COLO829 (cell line): ENCODE results near the gene RYR2.

ENCODE experiments used
- DNase-seq: peaks from one replicate; pipeline ENCODE4 v3.0.0; 2012; ENCODE audit warnings: low spot score

Gene RYR2

DNA sequence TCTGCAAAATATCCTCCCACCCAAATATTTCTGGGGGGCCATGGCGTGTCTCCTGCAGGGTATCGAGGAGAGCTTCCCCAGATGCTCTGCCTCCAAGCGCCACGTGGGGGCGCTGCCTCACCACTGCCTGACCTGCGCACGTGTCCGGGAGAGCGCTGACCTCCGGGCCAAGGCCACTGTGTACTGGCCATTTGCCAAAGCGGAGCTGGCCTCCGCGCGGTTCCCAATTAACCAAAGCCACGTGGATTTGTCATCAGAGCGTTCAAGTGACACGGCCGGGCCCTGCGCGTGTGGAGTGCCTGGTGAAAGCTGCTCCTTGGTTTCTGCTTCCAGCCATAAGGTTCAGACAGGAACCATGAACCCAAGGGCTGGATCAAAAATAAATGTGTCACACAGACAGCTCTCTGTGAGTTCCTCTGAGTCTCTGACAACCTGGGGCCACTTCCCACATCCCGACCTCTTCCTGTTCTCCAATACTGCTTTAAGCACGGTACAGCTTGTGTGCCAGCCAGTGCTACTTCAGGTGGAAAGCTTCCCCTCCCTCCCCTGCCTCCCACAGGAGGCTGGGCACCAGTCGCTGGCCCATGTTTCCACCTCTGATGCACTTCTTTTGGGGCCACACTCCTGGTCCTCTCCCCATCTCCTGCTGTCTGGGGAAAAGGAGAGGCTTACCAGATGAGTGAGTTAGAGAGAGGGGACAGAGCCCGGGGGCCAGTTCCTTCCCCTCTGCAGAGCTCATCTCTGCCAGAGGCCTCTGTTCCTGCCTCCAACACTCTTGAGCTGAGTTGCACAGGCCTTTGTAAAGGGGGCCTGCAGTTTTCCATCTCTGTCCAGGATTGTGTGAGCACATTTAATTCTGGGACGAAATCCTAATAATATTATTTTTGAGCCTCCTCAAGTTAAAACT lies 822.6 kb downstream of the RYR2 start:
- peak; percentile 66 for DNase-seq

DNA sequence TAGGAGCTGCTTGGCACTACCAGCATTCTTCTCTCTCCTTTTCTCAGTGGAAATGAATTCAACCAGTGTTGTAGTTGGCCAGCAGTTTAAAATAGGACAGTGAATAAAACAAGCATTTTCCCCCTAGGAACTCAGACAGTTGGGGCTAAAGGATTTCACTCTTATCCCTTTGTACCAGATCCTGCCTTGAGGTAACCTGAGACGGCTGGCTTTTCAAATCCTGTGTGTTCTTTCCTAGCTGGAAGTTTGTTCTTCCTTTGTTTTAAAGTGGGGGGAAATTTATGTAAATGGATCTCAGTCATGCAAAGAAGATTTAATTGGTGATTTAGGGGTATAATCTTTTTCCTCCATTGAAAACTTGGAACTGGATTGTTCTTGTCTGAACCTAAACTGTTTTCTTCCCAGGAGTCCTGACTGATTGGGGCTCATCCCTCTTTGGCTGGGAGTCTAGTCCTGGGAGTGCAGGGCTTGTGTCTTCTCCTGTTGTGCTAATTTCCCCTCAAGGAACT lies 825.5 kb downstream of the RYR2 start:
- DNase-seq = no peak

DNA sequence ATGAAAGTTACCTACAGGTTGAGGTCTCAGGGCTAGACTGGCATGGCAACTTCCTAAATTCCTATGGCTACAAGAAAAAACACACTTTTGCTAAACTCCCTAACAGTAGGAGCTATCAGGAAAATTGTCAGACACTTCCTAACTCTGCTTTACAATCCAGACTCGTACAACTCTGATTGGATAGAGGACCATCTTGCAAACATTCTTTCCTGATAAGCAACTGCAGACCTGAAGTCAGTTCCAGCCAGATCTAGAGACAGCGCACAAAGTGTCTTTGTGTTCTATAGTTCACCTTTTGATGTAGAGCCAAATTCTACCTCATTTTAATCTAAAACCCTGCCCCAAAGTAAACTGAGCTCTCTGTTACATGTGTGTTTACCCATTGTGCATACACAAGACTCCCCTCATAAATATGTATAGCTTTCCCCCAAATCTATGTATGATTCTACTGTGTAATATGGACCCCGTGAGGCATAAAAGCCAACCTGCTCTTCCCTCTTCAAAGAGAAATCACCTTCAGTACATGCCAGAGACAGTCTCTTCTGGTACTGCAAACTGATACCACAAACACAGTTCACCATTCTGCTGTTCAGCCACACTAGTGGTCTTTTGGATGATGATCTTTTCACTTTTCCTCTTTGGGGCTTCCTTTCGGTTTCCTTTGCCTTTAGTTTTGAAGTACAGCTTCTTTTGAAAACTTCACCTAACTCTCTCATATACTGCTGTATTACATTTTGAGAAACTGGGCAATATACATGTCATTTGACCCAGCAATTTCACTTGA lies 827.0 kb downstream of the RYR2 start:
- DNase-seq = no peak

DNA sequence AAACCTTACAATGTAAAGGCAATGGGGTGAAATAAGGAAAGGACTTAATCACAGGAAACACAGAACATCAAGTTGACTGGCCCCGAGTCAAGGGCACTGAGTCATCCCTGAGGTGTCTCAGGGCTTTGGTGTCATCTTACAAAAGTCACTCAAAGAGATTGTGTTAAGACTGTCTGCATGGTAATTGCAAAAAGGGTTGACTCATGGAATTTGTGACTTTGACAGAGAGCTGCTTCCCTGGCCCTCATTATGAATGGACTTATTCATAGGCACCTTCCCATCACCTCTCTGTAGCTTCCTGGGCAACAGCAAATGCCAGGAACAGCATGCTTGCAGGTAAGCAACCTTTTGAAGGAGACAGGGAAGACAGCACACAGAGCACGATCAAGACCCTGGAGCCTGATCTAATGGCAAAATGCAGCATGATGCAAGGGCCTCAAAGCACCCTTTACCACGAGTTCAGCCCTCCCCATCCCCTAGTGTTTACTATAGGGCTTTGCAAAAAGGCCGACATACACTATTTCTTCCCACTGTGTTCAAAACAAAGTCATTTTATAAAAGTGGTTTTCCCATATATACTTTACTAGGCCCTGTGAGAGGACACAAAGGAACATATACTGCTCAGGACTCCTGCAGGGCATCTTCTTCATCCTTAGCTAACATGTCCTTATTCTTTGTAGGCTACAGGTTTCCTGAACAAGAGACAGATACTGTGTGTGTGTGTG lies 831.7 kb downstream of the RYR2 start:
- peak; percentile 94 for DNase-seq

DNA sequence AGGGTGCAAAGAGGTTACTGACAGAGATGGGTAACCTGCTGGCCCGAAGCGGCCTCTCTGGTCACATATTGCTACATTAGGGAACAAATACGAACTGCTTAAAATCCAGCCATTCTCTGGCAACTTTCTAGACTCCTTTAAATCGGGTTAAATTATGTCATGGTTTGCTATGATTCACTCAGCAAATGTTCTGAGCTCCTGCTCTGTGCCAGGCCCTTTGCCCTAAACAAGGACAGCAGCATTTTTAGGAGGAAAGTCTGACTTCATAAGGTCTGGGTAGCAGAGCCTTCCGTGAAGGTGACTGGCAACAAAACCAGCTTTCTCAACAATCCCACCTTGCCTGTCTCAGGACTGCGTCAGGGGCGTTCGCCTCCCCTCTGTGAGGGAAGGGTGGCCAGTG lies 833.3 kb downstream of the RYR2 start:
- DNase-seq = no peak

DNA sequence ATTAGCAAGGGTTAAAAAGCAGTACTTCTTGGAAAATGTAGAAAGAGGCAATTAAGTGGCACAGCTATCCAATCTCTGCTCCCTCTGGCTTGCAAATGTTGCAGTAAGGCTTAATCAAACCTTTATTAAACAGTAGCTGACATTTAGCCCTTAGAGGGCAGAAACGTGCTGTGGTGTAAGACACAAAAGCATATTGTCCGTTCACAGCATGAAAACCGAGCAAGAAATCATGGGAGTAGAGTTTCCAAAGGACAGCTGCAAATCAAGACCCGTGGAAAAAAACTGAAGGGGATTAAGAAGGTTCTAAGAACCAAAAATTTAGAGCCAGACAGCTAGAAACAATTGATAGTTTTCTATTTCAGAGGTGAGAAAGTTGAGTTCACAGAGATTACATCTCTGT lies 835.6 kb downstream of the RYR2 start:
- peak; percentile 56 for DNase-seq

DNA sequence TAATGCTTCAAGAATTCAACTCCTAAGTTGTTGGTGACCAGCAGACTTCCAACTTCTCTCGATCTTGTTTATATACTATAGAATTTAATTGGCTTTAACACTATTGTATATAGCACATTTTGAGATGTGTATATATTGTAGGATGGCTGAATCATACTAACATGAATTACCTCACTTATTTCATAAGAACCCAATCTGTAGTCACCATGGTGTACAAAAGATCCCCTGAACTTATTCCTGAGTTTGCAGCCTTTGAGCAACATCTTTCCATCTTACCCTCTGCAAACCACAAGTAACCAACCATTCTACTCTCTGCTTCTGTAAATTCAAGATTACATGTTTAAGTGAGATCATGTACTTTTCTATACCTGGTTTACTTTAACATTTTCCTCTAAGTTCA lies 836.4 kb downstream of the RYR2 start:
- DNase-seq = no peak

DNA sequence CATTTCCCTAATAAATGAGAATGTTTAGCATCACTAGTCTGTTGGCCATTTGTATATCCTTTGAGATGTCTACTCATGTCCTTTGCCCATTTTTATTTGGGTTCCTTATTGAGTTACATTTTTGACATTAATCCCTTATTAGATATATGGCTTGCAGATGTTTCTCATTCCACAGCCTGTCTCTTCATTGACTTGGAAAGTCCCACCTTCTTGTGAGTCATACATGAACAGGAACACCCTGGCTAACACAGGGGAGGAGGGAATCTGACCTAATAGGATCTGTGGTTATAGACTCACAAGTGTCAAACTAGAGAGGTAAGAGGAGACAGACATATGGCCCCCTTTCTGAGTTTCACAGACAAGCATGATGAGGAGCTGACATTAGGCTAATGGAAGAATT lies 837.2 kb downstream of the RYR2 start:
- no peak for DNase-seq
